AG04450 (cell line): Measurements from ENCODE around the gene MYLK3. TPM values are rescaled to one million over a fixed set of nuclear protein-coding genes. Genes with fewer than 3 reads are reported as not detected.
"Not testable (repeated sequence)": the region's sequence is repeated elsewhere in the genome, so short reads cannot be mapped to it uniquely, and the experiment has no call there.

Experiments used
- CTCF ChIA-PET: fragments of 300-600, 350-600 bp; formaldehyde crosslinking; extraction: SDS; loops from one replicate; lab custom pipeline; 2022; ENCODE audit warnings: antibody characterized with exemption, inconsistent platforms; lab: Charles Lee
- POLR2A ChIA-PET: fragments of 350-600 bp; formaldehyde crosslinking; extraction: SDS; loops from one replicate; lab custom pipeline; 2021; ENCODE audit warnings: antibody characterized with exemption, inconsistent platforms; lab: Yijun Ruan, JAX
- DNase-seq: peaks from one replicate; pipeline ENCODE4 v3.0.0-alpha.2; 2011; ENCODE audit warnings: low read depth, low spot score
- H3K27ac ChIP-seq: one replicate; pipeline ENCODE4 v1.5.1; 2012; ENCODE audit warnings: low read depth, low read length, control low read depth
- H3K27me3 ChIP-seq: one replicate; pipeline ENCODE4 v1.6.0; 2012; ENCODE audit warnings: low read length; ENCODE audit not compliant: control insufficient read depth, insufficient read depth
- H3K4me3 ChIP-seq: 2 replicates; pipeline ENCODE4 v1.5.1; 2011; ENCODE audit warnings: mild to moderate bottlenecking, low read depth, low read length, control low read depth
- H3K9me3 ChIP-seq: 2 replicates; pipeline ENCODE4 v1.5.1; 2012; ENCODE audit warnings: low read length; ENCODE audit not compliant: control insufficient read depth, insufficient read depth
- CTCF ChIP-seq: IDR thresholded peaks from 2 replicates; pipeline ENCODE4 v1.5.1; 2011; ENCODE audit warnings: low read depth, low read length, control low read depth, inconsistent platforms
- polyA plus RNA-seq: library from polyadenylated mRNA; depleted of rRNA; stranded (reverse); fragments of >200 nt; gene quantifications from 2 replicates; pipeline ENCODE4 v1.2.3, GENCODE V29; 2011

MYLK3 gene
- polyA plus RNA-seq, 1 experiment: 0.11 TPM

DNA sequence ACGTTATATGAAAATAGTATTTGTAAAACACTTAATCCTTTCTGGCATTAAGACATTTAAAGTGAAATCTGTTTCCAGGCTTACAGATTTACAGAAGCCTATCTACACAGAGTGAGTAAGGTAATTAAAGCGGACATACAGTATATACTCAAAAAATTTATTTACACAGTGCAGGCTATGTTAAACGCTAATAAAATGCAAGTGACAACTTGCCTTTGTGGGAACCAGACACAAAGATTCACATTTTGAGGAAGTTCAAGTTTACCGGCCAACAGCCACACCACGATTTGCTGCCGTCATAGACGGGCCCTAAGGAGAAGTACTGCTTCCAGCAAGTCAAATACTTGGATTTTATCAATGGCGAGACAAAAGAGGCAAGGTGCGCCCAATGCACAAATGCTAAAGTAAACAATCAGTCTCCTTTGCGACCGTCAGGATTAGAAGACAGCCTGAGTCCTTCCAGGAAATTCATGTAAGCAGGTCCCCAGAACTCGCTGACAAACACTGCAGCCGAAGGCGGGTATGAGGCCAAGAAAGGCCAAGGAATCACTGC lies 60.0 kb downstream of the MYLK3 start:
- ChIA-PET CTCF (no interaction called here), POLR2A (no interaction called here)
- no peak for TF ChIP-seq CTCF
- no peaks in the 10 kb centered on the region for H3K27me3 ChIP-seq
- H3K4me3 ChIP-seq: peak overlapping the region; percentile 92
- peak overlapping the region; percentile 43 for H3K27ac ChIP-seq
- no peak for DNase-seq
- H3K9me3 ChIP-seq: peaks cover 3% of the 10 kb centered on the region; the same call in 1 of the 2 replicates

DNA sequence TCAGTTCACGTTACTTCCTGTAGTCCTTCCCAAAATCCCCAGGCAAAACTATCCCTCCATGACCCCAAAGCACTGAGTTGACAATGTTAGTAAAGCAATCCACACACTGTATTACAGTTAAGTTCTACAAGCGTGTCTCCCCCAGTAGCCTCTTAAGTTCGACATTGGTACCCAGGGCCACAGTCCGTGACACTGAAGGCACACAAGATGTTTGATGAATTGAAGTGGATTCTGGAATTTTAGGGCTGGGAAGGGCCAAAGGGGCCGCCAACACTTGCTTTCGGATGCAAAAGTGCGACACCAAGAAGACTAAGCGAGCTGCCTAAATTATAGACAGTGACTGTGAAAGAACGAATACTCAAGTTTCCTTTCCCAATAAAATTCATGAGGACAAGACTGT lies 60.7 kb downstream of the MYLK3 start:
- ChIA-PET CTCF (interaction anchor here (1.8 kb wide), 1 partner anchor 113 kb away, joined by 5 read pairs; no protein-coding TSS in a partner anchor), POLR2A (no interaction called here)
- TF ChIP-seq CTCF: no peak
- H3K4me3 ChIP-seq: peak overlapping the region; percentile 92
- no peak overlapping the region for H3K27ac ChIP-seq
- DNase-seq: no peak
- no peaks in the 10 kb centered on the region for H3K27me3 ChIP-seq
- peaks cover 3% of the 10 kb centered on the region; the same call in 1 of the 2 replicates for H3K9me3 ChIP-seq

GRCh38 chr16:46686815-46687473 lies 61.2 kb downstream of the MYLK3 start:
- Histone ChIP-seq H3K9me3 (peaks cover 3% of the 10 kb centered on the region; the same call in 1 of the 2 replicates), H3K27me3 (no peaks in the 10 kb centered on the region), H3K4me3 (peak overlapping the region; percentile 92), H3K27ac (no peak overlapping the region)
- ChIA-PET POLR2A (no interaction called here), CTCF (interaction anchor here (0.6 to 5.6 kb wide), 3 partner anchors 13 to 115 kb away, joined by 3 to 49 read pairs (median 5); no protein-coding TSS in a partner anchor)
- DNase-seq: no peak
- no peak for TF ChIP-seq CTCF

DNA sequence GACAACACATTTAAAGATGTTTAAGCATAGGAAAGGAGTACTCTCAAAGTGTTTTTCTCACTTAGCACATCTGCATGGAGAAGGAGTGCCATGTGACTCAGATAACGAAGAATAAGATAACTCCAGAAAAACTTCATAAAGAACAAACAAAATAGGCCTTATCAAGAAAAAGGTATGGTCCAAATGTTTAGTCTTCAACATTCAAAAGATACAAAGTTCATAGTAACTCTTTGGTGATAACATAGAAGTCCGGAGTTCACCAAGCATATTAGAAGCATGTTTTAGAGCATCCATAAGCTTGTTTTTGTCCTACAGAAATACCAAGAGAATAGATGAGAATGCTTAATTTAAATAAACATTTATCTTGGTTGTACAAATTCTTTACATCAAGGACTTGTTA lies 66.3 kb downstream of the MYLK3 start:
- H3K9me3 ChIP-seq, H3K27me3 ChIP-seq, H3K27ac ChIP-seq, H3K4me3 ChIP-seq, DNase-seq, POLR2A ChIA-PET: not testable (repeated sequence)
- CTCF ChIA-PET: interaction anchor here (0.5 to 5.6 kb wide), 2 partner anchors 8 to 41 kb away, joined by 3 to 49 read pairs; no protein-coding TSS in a partner anchor

DNA sequence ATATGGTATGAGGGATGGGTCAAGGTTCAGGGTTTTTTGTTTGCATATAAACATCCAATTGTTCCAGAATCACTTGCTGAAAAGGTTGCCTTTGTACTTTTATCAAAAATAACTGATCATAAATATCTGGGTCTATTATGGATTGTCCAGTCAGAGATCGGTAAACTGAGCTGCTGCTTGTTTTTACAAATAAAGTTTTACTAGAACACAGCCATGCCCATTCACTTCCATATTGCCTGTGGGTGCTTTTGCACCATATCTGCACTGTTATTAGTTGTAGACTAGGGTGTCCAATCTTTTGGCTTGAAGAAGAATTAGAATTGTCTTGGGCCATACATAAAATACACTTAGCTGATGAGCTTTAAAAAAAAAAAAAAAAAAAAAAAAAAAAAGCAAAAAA lies 70.2 kb downstream of the MYLK3 start:
- H3K27ac ChIP-seq, H3K27me3 ChIP-seq, H3K9me3 ChIP-seq, POLR2A ChIA-PET, DNase-seq, H3K4me3 ChIP-seq: not testable (repeated sequence)
- CTCF ChIA-PET: interaction anchor here (0.5 to 2.5 kb wide), 5 partner anchors 12 to 232 kb away, joined by 3 to 9 read pairs (median 7); partner anchors contain the start of gene ORC6
